Stimulated activated CD8-positive, alpha-beta memory T cell treated with anti-CD3 and anti-CD28 coated beads, Interleukin-12 subunit alpha, Interleukin-12 subunit beta, amount 100 ng/mL, for 24 hours (primary cell): ENCODE data around the gene ADRA2C.

Experiments used
- DNase-seq: peaks from one replicate; pipeline ENCODE4 v3.0.0-alpha.2; 2020; ENCODE audit errors: extremely low read depth

ADRA2C gene

GRCh38 chr4:3766036-3766784, at the start of gene ADRA2C:
ADRA2C (plus strand) TSS chr4:3766385; CDS start chr4:3766607, 222 bp downstream.
- DNase-seq: no peak

- no peak for DNase-seq
Measured at GRCh38 chr4:3716631-3717235, 49.5 kb upstream of the ADRA2C start.

- DNase-seq: no peak
Measured at GRCh38 chr4:3717241-3717640, 48.9 kb upstream of the ADRA2C start.

GRCh38 chr4:3718462-3718861, 47.7 kb upstream of the ADRA2C start:
- DNase-seq: no peak

- DNase-seq: no peak
Measured at GRCh38 chr4:3719191-3719590, 47.0 kb upstream of the ADRA2C start.

GRCh38 chr4:3719836-3720235, 46.3 kb upstream of the ADRA2C start:
- no peak for DNase-seq

GRCh38 chr4:3720466-3720865, 45.7 kb upstream of the ADRA2C start:
- no peak for DNase-seq

GRCh38 chr4:3721186-3721585, 45.0 kb upstream of the ADRA2C start:
- DNase-seq: no peak

GRCh38 chr4:3721627-3722026, 44.6 kb upstream of the ADRA2C start:
- DNase-seq: no peak

GRCh38 chr4:3722446-3723231, 43.5 kb upstream of the ADRA2C start:
- DNase-seq: no peak

- DNase-seq: no peak
Measured at GRCh38 chr4:3723232-3723642, 42.9 kb upstream of the ADRA2C start.

GRCh38 chr4:3724319-3725231, 41.6 kb upstream of the ADRA2C start:
- DNase-seq: no peak

GRCh38 chr4:3725936-3726870, 40.0 kb upstream of the ADRA2C start:
- no peak for DNase-seq

GRCh38 chr4:3727847-3728469, 38.2 kb upstream of the ADRA2C start:
- no peak for DNase-seq

GRCh38 chr4:3729188-3729881, 36.9 kb upstream of the ADRA2C start:
- no peak for DNase-seq

- DNase-seq: no peak
Measured at GRCh38 chr4:3729882-3730226, 36.3 kb upstream of the ADRA2C start.

- no peak for DNase-seq
Measured at GRCh38 chr4:3730422-3731190, 35.6 kb upstream of the ADRA2C start.

- DNase-seq: no peak
Measured at GRCh38 chr4:3732076-3733028, 33.8 kb upstream of the ADRA2C start.
